RWPE2 (cell line): ENCODE data around the gene GIT2.

Source experiments
- ATAC-seq: fragments of 200-7000 bp; cut with Tn5 transposase; 3 replicates; pipeline ENCODE4 v1.9.1; 2021; ENCODE audit warnings: low read depth
- DNase-seq: peaks from one replicate; pipeline ENCODE4 v3.0.0-alpha.2; 2020; ENCODE audit warnings: low spot score
- H3K27ac ChIP-seq: fragments of 450-650 bp; 2 replicates; pipeline ENCODE4 v1.5.1; 2017; ENCODE audit warnings: mild to moderate bottlenecking; ENCODE audit not compliant: poor library complexity, severe bottlenecking
- H3K27me3 ChIP-seq: fragments of 250-450 bp; sonication (Bioruptor Pico); 2 replicates; pipeline ENCODE4 v1.5.1; 2021; ENCODE audit warnings: mild to moderate bottlenecking, moderate library complexity; ENCODE audit not compliant: insufficient read depth, poor library complexity, severe bottlenecking
- H3K36me3 ChIP-seq: fragments of 250-450 bp; sonication (Bioruptor Pico); 2 replicates; pipeline ENCODE4 v1.5.1; 2020; ENCODE audit warnings: low read depth, mild to moderate bottlenecking, moderate library complexity
- H3K4me1 ChIP-seq: fragments of 250-450 bp; sonication (Bioruptor Pico); 2 replicates; pipeline ENCODE4 v1.5.1; 2021; ENCODE audit warnings: mild to moderate bottlenecking, moderate library complexity; ENCODE audit not compliant: insufficient read depth, poor library complexity, severe bottlenecking
- H3K4me3 ChIP-seq: fragments of 250-450 bp; sonication (Bioruptor Pico); 2 replicates; pipeline ENCODE4 v1.5.1; 2021; ENCODE audit warnings: mild to moderate bottlenecking, moderate library complexity; ENCODE audit not compliant: severe bottlenecking
- H3K9me3 ChIP-seq: fragments of 250-450 bp; sonication (Bioruptor Pico); 2 replicates; pipeline ENCODE4 v1.5.1; 2021; ENCODE audit warnings: mild to moderate bottlenecking, moderate library complexity; ENCODE audit not compliant: severe bottlenecking
- CTCF ChIP-seq: fragments of 450-650 bp; IDR thresholded peaks from one replicate; pipeline ENCODE4 v1.5.1; 2017; ENCODE audit warnings: mild to moderate bottlenecking, moderate library complexity; ENCODE audit not compliant: poor library complexity, severe bottlenecking

Gene GIT2

GRCh38 chr12:109962398-109962797 lies 33.8 kb downstream of the GIT2 start:
- Histone ChIP-seq H3K4me1 (no peaks in the 10 kb centered on the region), H3K36me3 (peaks cover 72% of the 10 kb centered on the region), H3K4me3 (no peak overlapping the region), H3K27ac (no peak overlapping the region), H3K9me3 (no peaks in the 10 kb centered on the region), H3K27me3 (no peaks in the 10 kb centered on the region)
- DNase-seq, result no peak
- TF ChIP-seq CTCF, result no peak
- ATAC-seq, result no peak

GRCh38 chr12:109961612-109962011 lies 34.6 kb downstream of the GIT2 start:
- no peak for ATAC-seq
- Histone ChIP-seq H3K27ac (no peak overlapping the region), H3K9me3 (no peaks in the 10 kb centered on the region), H3K4me3 (no peak overlapping the region), H3K36me3 (peaks cover 64% of the 10 kb centered on the region), H3K4me1 (no peaks in the 10 kb centered on the region), H3K27me3 (no peaks in the 10 kb centered on the region)
- no peak for TF ChIP-seq CTCF
- DNase-seq, result no peak

GRCh38 chr12:109961201-109961600 lies 35.0 kb downstream of the GIT2 start:
- DNase-seq (no peak), ATAC-seq (no peak)
- Histone ChIP-seq H3K27me3 (no peaks in the 10 kb centered on the region), H3K4me1 (no peaks in the 10 kb centered on the region), H3K4me3 (no peak overlapping the region), H3K27ac (no peak overlapping the region), H3K9me3 (no peaks in the 10 kb centered on the region), H3K36me3 (peaks cover 63% of the 10 kb centered on the region)
- no peak for TF ChIP-seq CTCF

- no peaks in the 10 kb centered on the region for H3K9me3 ChIP-seq
- peaks cover 53% of the 10 kb centered on the region for H3K36me3 ChIP-seq
- no peak for ATAC-seq
- no peaks in the 10 kb centered on the region for H3K27me3 ChIP-seq
- no peak for TF ChIP-seq CTCF
- no peaks in the 10 kb centered on the region for H3K4me1 ChIP-seq
- no peak for DNase-seq
- H3K27ac ChIP-seq, result no peak overlapping the region
- no peak overlapping the region for H3K4me3 ChIP-seq
These were observed 36.6 kb downstream of the GIT2 start for GRCh38 chr12:109959411-109960093.

GRCh38 chr12:109958374-109958773 lies 37.8 kb downstream of the GIT2 start:
- H3K4me3 ChIP-seq, result no peak overlapping the region
- no peaks in the 10 kb centered on the region for H3K27me3 ChIP-seq
- DNase-seq (no peak), ATAC-seq (no peak)
- H3K9me3 ChIP-seq, result no peaks in the 10 kb centered on the region
- H3K27ac ChIP-seq, result no peak overlapping the region
- H3K4me1 ChIP-seq, result no peaks in the 10 kb centered on the region
- peaks cover 48% of the 10 kb centered on the region for H3K36me3 ChIP-seq
- no peak for TF ChIP-seq CTCF
